H1 (cell line): Measurements from ENCODE around the gene SMIM1. TPM values are rescaled to one million over a fixed set of nuclear protein-coding genes. Genes with fewer than 3 reads are reported as not detected.

Experiments used
- CTCF ChIA-PET: fragments of 300-600 bp; sonication (Branson Sonifier 250); formaldehyde crosslinking; loops from one replicate; lab custom pipeline; 2021; ENCODE audit not compliant: partially characterized antibody; lab: Charles Lee
- POLR2A ChIA-PET: fragments of 300-600 bp; sonication (Branson Sonifier 250); formaldehyde crosslinking; loops from one replicate; lab custom pipeline; 2021; ENCODE audit warnings: inconsistent platforms; ENCODE audit not compliant: partially characterized antibody; lab: Charles Lee
- DNase-seq, 2 experiments: peaks; one replicate each; pipeline versions ENCODE4 v3.0.0 to v3.0.0-alpha.2; 2010 to 2022; ENCODE audit warnings: low spot score in 2 of 2, low read depth in 1 of 2, mixed read lengths in 1 of 2
- FAIRE-seq: peaks from 2 replicates; lab custom pipeline; 2011; peaks lifted over from hg19 to GRCh38; lab: Jason Lieb, UNC
- H2AFZ ChIP-seq: 2 replicates; pipeline ENCODE4 v1.8.1; 2012; ENCODE audit warnings: low read length, inconsistent platforms
- H2AK5ac ChIP-seq: 2 replicates; pipeline ENCODE4 v1.6.1; 2013; ENCODE audit warnings: low read depth, low read length
- H2BK120ac ChIP-seq: replicated peaks from 2 replicates; pipeline ENCODE3; 2013; ENCODE audit warnings: low read depth, low read length, inconsistent platforms
- H2BK12ac ChIP-seq: 2 replicates; pipeline ENCODE4 v1.6.1; 2013; ENCODE audit warnings: low read depth, low read length
- H2BK15ac ChIP-seq: 2 replicates; pipeline ENCODE4 v1.6.1; 2013; ENCODE audit warnings: low read length
- H2BK20ac ChIP-seq: 2 replicates; pipeline ENCODE4 v1.6.1; 2013; ENCODE audit warnings: low read length
- H2BK5ac ChIP-seq: 2 replicates; pipeline ENCODE4 v1.6.1; 2013; ENCODE audit warnings: low read depth, low read length
- H3K14ac ChIP-seq: 2 replicates; pipeline ENCODE4 v1.6.1; 2013; ENCODE audit warnings: inconsistent platforms; ENCODE audit not compliant: insufficient read length
- H3K18ac ChIP-seq: 2 replicates; pipeline ENCODE4 v1.6.1; 2013; ENCODE audit warnings: low read length; ENCODE audit errors: extremely low read depth
- H3K23ac ChIP-seq: 2 replicates; pipeline ENCODE4 v1.6.1; 2013; ENCODE audit warnings: inconsistent platforms; ENCODE audit not compliant: insufficient read length
- H3K23me2 ChIP-seq: 2 replicates; pipeline ENCODE4 v1.6.1; 2013; ENCODE audit warnings: low read depth, low read length
- H3K27ac ChIP-seq: 2 replicates; pipeline ENCODE4 v1.6.1; 2011; ENCODE audit warnings: low read depth, low read length, inconsistent platforms
- H3K27me3 ChIP-seq, 4 experiments: replicated peaks in 1 of 4; 1 replicate in 1 of 4; 2 replicates in 3 of 4; pipeline versions ENCODE4 v1.6.1 to v1.8.1; 2011 to 2013; ENCODE audit warnings: low read length in 3 of 4, mild to moderate bottlenecking in 3 of 4, inconsistent platforms in 2 of 4, mixed read lengths in 2 of 4, moderate library complexity in 1 of 4; ENCODE audit not compliant: control insufficient read depth in 3 of 4, insufficient read depth in 3 of 4; ENCODE audit errors: extremely low read depth in 1 of 4
- H3K36me3 ChIP-seq, 4 experiments: 2 replicates each; pipeline versions ENCODE4 v1.6.1 to v1.8.1; 2011 to 2013; ENCODE audit warnings: mild to moderate bottlenecking in 4 of 4, low read length in 3 of 4, moderate library complexity in 2 of 4, control low read depth in 1 of 4, inconsistent platforms in 1 of 4; ENCODE audit not compliant: insufficient read depth in 4 of 4, control insufficient read depth in 2 of 4
- H3K4ac ChIP-seq: replicated peaks from 2 replicates; pipeline ENCODE3; 2013; ENCODE audit warnings: low read length, low read depth, mixed read lengths, inconsistent platforms; ENCODE audit not compliant: insufficient read length
- H3K4me1 ChIP-seq, 4 experiments: replicated peaks in 1 of 4; 1 replicate in 1 of 4; 2 replicates in 3 of 4; pipeline versions ENCODE4 v1.6.1 to v1.8.1; 2011 to 2013; ENCODE audit warnings: low read length in 3 of 4, inconsistent platforms in 2 of 4, mixed read lengths in 1 of 4; ENCODE audit not compliant: insufficient read depth in 4 of 4, control insufficient read depth in 3 of 4
- H3K4me2 ChIP-seq, 2 experiments: 2 replicates each; pipeline versions ENCODE4 v1.6.1 to v1.8.1; 2011 to 2013; ENCODE audit warnings: low read depth in 2 of 2, low read length in 2 of 2, control low read depth in 1 of 2, inconsistent platforms in 1 of 2, mild to moderate bottlenecking in 1 of 2; ENCODE audit not compliant: insufficient read depth in 1 of 2
- H3K4me3 ChIP-seq, 4 experiments: fragments of 200-600, 300-600 bp in 1 of 4; sonication (generic), shearing (Covaris generic), sonication (Bioruptor Twin) in 1 of 4; 2 replicates each; pipeline versions ENCODE4 v1.5.1 to v1.8.1; 2011 to 2016; ENCODE audit warnings: low read length in 4 of 4, low read depth in 3 of 4, control low read depth in 2 of 4, inconsistent platforms in 2 of 4, mild to moderate bottlenecking in 2 of 4, mixed read lengths in 1 of 4, moderate library complexity in 1 of 4; ENCODE audit not compliant: insufficient read depth in 2 of 4; ENCODE audit errors: extremely low read depth in 1 of 4
- H3K56ac ChIP-seq: replicated peaks from 2 replicates; pipeline ENCODE3; 2013; ENCODE audit warnings: low read depth, mild to moderate bottlenecking, mixed read lengths, low read length, inconsistent platforms; ENCODE audit not compliant: insufficient read length
- H3K79me1 ChIP-seq: 2 replicates; pipeline ENCODE4 v1.6.1; 2013; ENCODE audit warnings: low read depth, low read length, control low read depth
- H3K79me2 ChIP-seq, 2 experiments: 2 replicates each; pipeline versions ENCODE4 v1.6.1 to v1.8.1; 2012 to 2013; ENCODE audit warnings: low read length in 2 of 2, mild to moderate bottlenecking in 2 of 2, inconsistent platforms in 1 of 2; ENCODE audit not compliant: insufficient read depth in 2 of 2, control insufficient read depth in 1 of 2
- H3K9ac ChIP-seq, 4 experiments: replicated peaks in 1 of 4; 1 replicate in 1 of 4; 2 replicates in 3 of 4; pipeline versions ENCODE4 v1.6.1 to v1.8.1; 2011 to 2013; ENCODE audit warnings: low read depth in 3 of 4, low read length in 3 of 4, control low read depth in 2 of 4, mild to moderate bottlenecking in 2 of 4, moderate library complexity in 2 of 4, inconsistent platforms in 1 of 4; ENCODE audit errors: extremely low read depth in 1 of 4
- H3K9me3 ChIP-seq, 2 experiments: 2 replicates each; pipeline versions ENCODE4 v1.6.1 to v1.8.1; 2012 to 2013; ENCODE audit warnings: mild to moderate bottlenecking in 2 of 2, moderate library complexity in 2 of 2, control low read depth in 1 of 2, inconsistent platforms in 1 of 2, low read depth in 1 of 2, low read length in 1 of 2, mixed read lengths in 1 of 2; ENCODE audit not compliant: insufficient read depth in 2 of 2
- H4K20me1 ChIP-seq, 2 experiments: replicated peaks in 1 of 2; 2 replicates each; pipeline versions ENCODE3 to v1.8.1; 2011 to 2013; ENCODE audit warnings: inconsistent platforms in 2 of 2, low read length in 2 of 2, mild to moderate bottlenecking in 1 of 2; ENCODE audit not compliant: insufficient read depth in 2 of 2, control insufficient read depth in 1 of 2
- H4K5ac ChIP-seq: 2 replicates; pipeline ENCODE4 v1.6.1; 2013; ENCODE audit warnings: low read length, low read depth, mixed read lengths, inconsistent platforms; ENCODE audit not compliant: insufficient read length
- H4K8ac ChIP-seq: 2 replicates; pipeline ENCODE4 v1.8.0; 2013; ENCODE audit warnings: mild to moderate bottlenecking, moderate library complexity, low read length, inconsistent platforms; ENCODE audit not compliant: insufficient read depth; ENCODE audit errors: extremely low read depth
- H4K91ac ChIP-seq: replicated peaks from 2 replicates; pipeline ENCODE3; 2013; ENCODE audit warnings: low read length, mixed read lengths, inconsistent platforms; ENCODE audit not compliant: insufficient read length
- EGR1 ChIP-seq: IDR thresholded peaks from 2 replicates; pipeline ENCODE4 v1.6.1; 2011; ENCODE audit warnings: low read depth, low read length, borderline replicate concordance
- NRF1 ChIP-seq: IDR thresholded peaks from 2 replicates; pipeline ENCODE4 v1.6.1; 2011; ENCODE audit warnings: mild to moderate bottlenecking, low read depth, low read length, improper control_type of control experiment
- SRF ChIP-seq: IDR thresholded peaks from 2 replicates; pipeline ENCODE4 v1.6.1; 2011; ENCODE audit warnings: mild to moderate bottlenecking, low read depth, low read length, moderate library complexity
- WGBS, 2 experiments: shearing (Covaris generic) in 1 of 2; methylation state at CpG; one replicate each; pipeline versions ENCODE4 v1.1.6 to v1.1.7; 2013 to 2015; ENCODE audit warnings: low lambda C conversion rate in 2 of 2, mixed read lengths in 2 of 2, inconsistent platforms in 1 of 2, low coverage in 1 of 2, missing lambda C conversion rate in 1 of 2; ENCODE audit not compliant: insufficient replicate concordance in 2 of 2, insufficient coverage in 1 of 2, insufficient read length in 1 of 2; ENCODE audit errors: extremely low coverage in 1 of 2, missing lambda C conversion rate in 1 of 2; 5-methylcytosine and 5-hydroxymethylcytosine counted together
- polyA plus RNA-seq, 7 experiments: library from polyadenylated mRNA; depleted of rRNA in 3 of 7; stranded (reverse) in 5 of 7; unstranded in 2 of 7; fragments of >200 nt in 5 of 7; fragments of 200-250 nt in 2 of 7; gene quantifications; 1 replicate in 5 of 7; 2 replicates in 1 of 7; 4 replicates in 1 of 7; pipeline versions ENCODE4 v1.2.1 to v1.2.3, GENCODE V29; 2011 to 2013; ENCODE audit warnings: missing spikeins in 2 of 7, mixed read lengths in 2 of 7
- total RNA-seq: library from RNA; stranded (reverse); fragmentation: NEBNext Ultra II Directional; extraction: Animal tissue kit (Norgen Biotek cat#: 25700); gene quantifications from 2 replicates; pipeline ENCODE4 v1.2.1, GENCODE V29; 2021

SMIM1 gene
- total and polyA plus RNA-seq, 2 of the 8 experiments (the other 6 are each of a cell fraction or from before 2014, with no cell fraction given) = 7.7 to 9.7 TPM

GRCh38 chr1:3722846-3723245 lies 49.7 kb upstream of the SMIM1 start:
- Histone ChIP-seq H3K79me1 (no peaks in the 10 kb centered on the region), H2BK120ac (no peak overlapping the region), H2AFZ (no peak overlapping the region), H2BK15ac (no peak overlapping the region), H3K27me3 (no peaks in the 10 kb centered on the region; a peak in 1 of 7 replicates), H3K56ac (no peak overlapping the region), H4K8ac (no peak overlapping the region; the same call in 1 of the 2 replicates), H3K9me3 (no peaks in the 10 kb centered on the region), H3K23ac (no peak overlapping the region), H4K91ac (no peak overlapping the region), H3K27ac (no peak overlapping the region), H2BK12ac (no peak overlapping the region), H3K4me3 (no peak overlapping the region), H3K9ac (no peak overlapping the region), H2AK5ac (no peak overlapping the region), H3K4me2 (no peak overlapping the region), H3K18ac (no peak overlapping the region), H4K20me1 (peaks cover 0 to 6% of the 10 kb centered on the region in 2 experiments), H3K23me2 (peaks cover 15% of the 10 kb centered on the region; the same call in 1 of the 2 replicates), H2BK5ac (no peak overlapping the region), H3K4ac (no peak overlapping the region), H3K79me2 (no peaks in the 10 kb centered on the region), H2BK20ac (no peak overlapping the region), H3K4me1 (peaks cover 0 to 10% (median 4%) of the 10 kb centered on the region in 4 experiments; a peak in 5 of 7 replicates), H4K5ac (no peak overlapping the region), H3K36me3 (no peaks in the 10 kb centered on the region), H3K14ac (no peak overlapping the region)
- TF ChIP-seq NRF1 (no peak), EGR1 (no peak), SRF (no peak)
- DNase-seq (no peak), FAIRE-seq (no peak)
- CTCF ChIA-PET = interaction anchor here (1.0 to 2.9 kb wide), 6 partner anchors 9 to 85 kb away, joined by 3 to 49 read pairs (median 10); no protein-coding TSS in a partner anchor
- WGBS, 2 experiments = 100% methylated on average over 3 of the region's 3 CpGs; no CpG with 5 or more reads in 1 of the 2 experiments
- POLR2A ChIA-PET = no interaction called here
